ENCODE results near the gene PARD3B.

- TF ChIP-seq POLR2A (IDR thresholded peaks at IDR 0.05; ENCODE audit: low read depth, low read length): no peak
- TF ChIP-seq TAF1 (IDR thresholded peaks at IDR 0.05; ENCODE audit: borderline replicate concordance, low read depth, low read length): no peak
These were observed 1040.4 kb downstream of the PARD3B start for GRCh38 chr2:205585449-205586383.

Data from GM12892 (cell line).